ENCODE results near the gene C10orf71.

- no peak for TF ChIP-seq CTCF (IDR thresholded peaks at IDR 0.05)
- no peak for TF ChIP-seq TCF7L2 (IDR thresholded peaks at IDR 0.05; ENCODE audit: low read depth, low read length)
- no peak for TF ChIP-seq SIN3A (IDR thresholded peaks at IDR 0.05; ENCODE audit: borderline replicate concordance, insufficient read depth, low read depth, low read length)
- TF ChIP-seq POLR2AphosphoS5 (IDR thresholded peaks at IDR 0.05; ENCODE audit: low read depth, low read length) = no peak
These were observed 75.8 kb downstream of the C10orf71 start for GRCh38 chr10:49374740-49375139.
